ENCODE measurements around the gene ACOT7.

DNA sequence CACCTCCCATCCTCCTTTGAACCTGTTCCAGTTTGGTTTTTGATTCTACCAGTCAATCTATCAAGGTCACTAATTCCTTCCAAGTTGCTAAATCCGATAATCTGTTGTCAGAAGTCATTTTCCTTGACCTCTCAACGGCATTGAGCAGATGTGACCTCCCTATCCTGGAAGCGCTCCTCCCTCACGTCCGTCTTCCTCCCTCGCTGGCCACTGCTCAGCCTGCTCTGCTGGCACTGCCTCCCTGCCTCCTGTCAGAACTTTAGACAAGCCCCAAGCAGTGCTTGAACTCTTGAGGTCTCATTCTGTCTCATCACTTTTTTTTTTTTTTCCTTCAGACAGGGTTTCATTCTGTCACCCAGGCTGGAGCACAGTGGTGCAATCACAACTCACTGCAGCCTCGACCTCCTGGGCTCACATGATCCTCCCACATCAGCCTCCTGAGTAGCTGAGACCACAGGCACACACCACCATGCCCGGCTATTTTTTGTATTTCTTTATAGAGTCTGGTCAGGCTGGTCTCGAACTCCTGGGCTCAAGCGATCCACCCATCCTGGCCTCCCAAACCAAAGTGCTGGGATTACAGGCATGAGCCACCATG, 4.4 kb upstream of the ACOT7 start:
- TF ChIP-seq CTCF (IDR thresholded peaks at IDR 0.05) (no peak), POLR2AphosphoS5 (IDR thresholded peaks at IDR 0.05) (no peak)

Data from prostate gland (tissue), 2 donors.